Measurements from ENCODE around the gene RSKR. TPM values are rescaled to one million over a fixed set of nuclear protein-coding genes. Genes with fewer than 3 reads are reported as not detected.

The RSKR gene
- total RNA-seq, 1 donor from 2014 or later, result 2.3 TPM

DNA sequence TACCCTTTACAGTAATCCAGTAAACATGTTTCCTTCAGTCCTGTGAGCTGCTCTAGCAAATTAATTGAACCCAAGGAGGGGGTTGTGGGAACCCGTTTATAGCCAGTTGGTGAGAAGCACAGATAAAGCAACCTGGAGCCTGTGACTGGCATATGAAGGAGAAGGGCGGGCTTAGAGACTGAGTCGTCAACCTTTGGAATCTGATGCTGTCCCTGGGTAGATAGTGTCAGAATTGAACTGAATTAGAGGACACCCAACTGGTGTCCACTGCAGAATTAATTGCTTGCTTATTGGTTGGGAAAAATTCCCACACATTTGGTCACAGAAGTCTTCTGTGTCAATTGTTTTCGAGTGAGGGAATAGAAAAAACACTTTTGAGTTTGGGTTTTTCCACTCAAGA lies 12.8 kb upstream of the RSKR start:
- TF ChIP-seq CTCF (IDR thresholded peaks at IDR 0.05; ENCODE audit: insufficient read depth, low read length, poor library complexity, severe bottlenecking), result no peak
- Histone ChIP-seq H3K4me3 (ENCODE audit: low read depth, low read length) (no peak overlapping the region), H3K27me3 (ENCODE audit: control insufficient read depth, insufficient read depth, low read length) (no peaks in the 10 kb centered on the region), H3K36me3 (ENCODE audit: control insufficient read depth, insufficient read depth, low read length) (peaks cover 3% of the 10 kb centered on the region)
- no peak for DNase-seq (ENCODE audit: low read depth)

- TF ChIP-seq CTCF (IDR thresholded peaks at IDR 0.05; ENCODE audit: insufficient read depth, low read length, poor library complexity, severe bottlenecking), result no peak
- no peak for DNase-seq (ENCODE audit: low read depth)
- peaks cover 8% of the 10 kb centered on the region for H3K36me3 ChIP-seq (ENCODE audit: control insufficient read depth, insufficient read depth, low read length)
Observed at GRCh38 chr17:28624148-28624547, 10.2 kb upstream of the RSKR start.

GRCh38 chr17:28623696-28624095 lies 9.7 kb upstream of the RSKR start:
- no peak for TF ChIP-seq CTCF (IDR thresholded peaks at IDR 0.05; ENCODE audit: insufficient read depth, low read length, poor library complexity, severe bottlenecking)
- H3K27me3 ChIP-seq (ENCODE audit: control insufficient read depth, insufficient read depth, low read length), result no peaks in the 10 kb centered on the region
- H3K4me3 ChIP-seq (ENCODE audit: low read depth, low read length), result no peak overlapping the region
- no peak for DNase-seq (ENCODE audit: low read depth)
- H3K36me3 ChIP-seq (ENCODE audit: control insufficient read depth, insufficient read depth, low read length), result peaks cover 8% of the 10 kb centered on the region

More at GRCh38 chr17:28624148-28624547, 10.2 kb upstream of the RSKR start:
- H3K4me3 ChIP-seq (ENCODE audit: low read depth, low read length), result no peak overlapping the region
- no peaks in the 10 kb centered on the region for H3K27me3 ChIP-seq (ENCODE audit: control insufficient read depth, insufficient read depth, low read length)

- no peak for DNase-seq (ENCODE audit: low read depth)
- Histone ChIP-seq H3K27me3 (ENCODE audit: control insufficient read depth, insufficient read depth, low read length) (no peaks in the 10 kb centered on the region), H3K4me3 (ENCODE audit: low read depth, low read length) (no peak overlapping the region), H3K36me3 (ENCODE audit: control insufficient read depth, insufficient read depth, low read length) (peaks cover 8% of the 10 kb centered on the region)
- no peak for TF ChIP-seq CTCF (IDR thresholded peaks at IDR 0.05; ENCODE audit: insufficient read depth, low read length, poor library complexity, severe bottlenecking)
Observed at GRCh38 chr17:28622186-28622585, 8.2 kb upstream of the RSKR start.

DNA sequence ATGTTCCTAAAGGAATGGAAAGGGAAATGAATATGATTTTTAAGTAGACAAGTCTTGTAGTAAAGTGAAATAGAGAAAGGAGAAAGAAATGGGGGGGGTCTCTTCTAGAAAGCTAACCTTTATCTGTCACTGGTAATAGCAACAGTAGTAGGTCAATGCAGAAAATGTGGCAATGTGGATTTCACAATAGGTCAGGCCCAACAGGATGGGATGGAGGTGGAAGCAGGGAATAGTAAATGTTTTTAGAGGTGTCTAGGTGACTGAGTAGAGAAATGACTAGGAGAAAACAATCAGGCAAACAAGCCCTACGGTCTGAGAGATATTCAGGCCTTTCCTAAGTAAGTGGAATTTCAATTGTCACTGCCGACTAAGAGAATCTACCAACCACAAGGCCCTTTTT lies 6.0 kb upstream of the RSKR start:
- H3K4me3 ChIP-seq (ENCODE audit: low read depth, low read length), result no peak overlapping the region
- TF ChIP-seq CTCF (IDR thresholded peaks at IDR 0.05; ENCODE audit: insufficient read depth, low read length, poor library complexity, severe bottlenecking), result no peak
- no peaks in the 10 kb centered on the region for H3K27me3 ChIP-seq (ENCODE audit: control insufficient read depth, insufficient read depth, low read length)
- peaks cover 8% of the 10 kb centered on the region for H3K36me3 ChIP-seq (ENCODE audit: control insufficient read depth, insufficient read depth, low read length)
- DNase-seq (ENCODE audit: low read depth), result no peak

DNA sequence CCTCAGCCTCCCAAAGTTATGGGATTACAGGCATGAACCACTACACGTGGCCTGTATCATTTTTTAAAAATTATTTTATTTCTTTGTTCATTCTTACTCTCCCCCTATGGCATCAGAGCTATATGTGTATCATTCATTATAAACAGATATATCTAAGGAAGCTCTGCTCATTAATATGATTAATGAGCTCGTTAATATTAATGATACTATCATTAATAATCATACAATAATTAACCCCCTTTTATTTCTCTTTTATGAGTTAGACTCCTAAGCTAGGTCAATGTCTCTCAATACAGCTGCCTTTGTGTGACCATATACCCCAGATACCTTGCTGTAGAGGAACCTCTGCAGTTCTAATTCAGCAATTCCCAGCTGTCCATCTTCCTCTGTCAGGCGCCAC lies 4.5 kb upstream of the RSKR start:
- no peaks in the 10 kb centered on the region for H3K27me3 ChIP-seq (ENCODE audit: control insufficient read depth, insufficient read depth, low read length)
- TF ChIP-seq CTCF (IDR thresholded peaks at IDR 0.05; ENCODE audit: insufficient read depth, low read length, poor library complexity, severe bottlenecking), result no peak
- no peak for DNase-seq (ENCODE audit: low read depth)
- H3K36me3 ChIP-seq (ENCODE audit: control insufficient read depth, insufficient read depth, low read length), result peaks cover 5% of the 10 kb centered on the region
- H3K4me3 ChIP-seq (ENCODE audit: low read depth, low read length), result no peak overlapping the region

All from kidney epithelial cell (primary cell).